Activated naive CD8-positive, alpha-beta T cell treated with anti-CD3 and anti-CD28 coated beads, Interleukin-2, amount 50 U/mL, for 24 hours (primary cell): ENCODE measurements around the gene TRIM39.

Experiments
- ATAC-seq: fragments of 150-1000 bp; cut with Tn5 transposase; one replicate; pipeline ENCODE4 v1.10.0; 2021
- DNase-seq: peaks from one replicate; pipeline ENCODE4 v3.0.0; 2021
- H3K27ac Mint-ChIP-seq: one replicate; pipeline ENCODE4 v1.8.0; 2021; ENCODE audit warnings: mild to moderate bottlenecking, mixed read lengths
- H3K27me3 Mint-ChIP-seq: one replicate; pipeline ENCODE4 v1.8.0; 2021; ENCODE audit warnings: mixed read lengths
- H3K36me3 Mint-ChIP-seq: one replicate; pipeline ENCODE4 v1.8.0; 2021; ENCODE audit warnings: low read depth, mixed read lengths
- H3K4me1 Mint-ChIP-seq: one replicate; pipeline ENCODE4 v1.8.0; 2021; ENCODE audit warnings: mixed read lengths
- H3K4me3 Mint-ChIP-seq: one replicate; pipeline ENCODE4 v1.8.0; 2021; ENCODE audit warnings: mild to moderate bottlenecking, moderate library complexity, mixed read lengths
- H3K9me3 Mint-ChIP-seq: one replicate; pipeline ENCODE4 v1.8.0; 2021; ENCODE audit warnings: mixed read lengths

Gene TRIM39

GRCh38 chr6:30321692-30322388, 4.9 kb upstream of the TRIM39 start:
- H3K27ac Mint-ChIP-seq = peak overlapping the region; percentile 59
- DNase-seq (no peak), ATAC-seq (no peak)
- peaks cover 52% of the 10 kb centered on the region for H3K36me3 Mint-ChIP-seq
- no peaks in the 10 kb centered on the region for H3K27me3 Mint-ChIP-seq
- H3K4me3 Mint-ChIP-seq = peak overlapping the region; percentile 29
- H3K4me1 Mint-ChIP-seq = peaks cover 76% of the 10 kb centered on the region
- no peaks in the 10 kb centered on the region for H3K9me3 Mint-ChIP-seq

GRCh38 chr6:30322527-30323501, 3.9 kb upstream of the TRIM39 start:
- H3K36me3 Mint-ChIP-seq = peaks cover 48% of the 10 kb centered on the region
- peak overlapping the region; percentile 59 for H3K27ac Mint-ChIP-seq
- DNase-seq = no peak
- peaks cover 79% of the 10 kb centered on the region for H3K4me1 Mint-ChIP-seq
- no peaks in the 10 kb centered on the region for H3K9me3 Mint-ChIP-seq
- no peaks in the 10 kb centered on the region for H3K27me3 Mint-ChIP-seq
- no peak for ATAC-seq
- H3K4me3 Mint-ChIP-seq = peak overlapping the region; percentile 48

GRCh38 chr6:30323806-30324205, 2.9 kb upstream of the TRIM39 start:
- H3K9me3 Mint-ChIP-seq = no peaks in the 10 kb centered on the region
- no peaks in the 10 kb centered on the region for H3K27me3 Mint-ChIP-seq
- H3K36me3 Mint-ChIP-seq = peaks cover 46% of the 10 kb centered on the region
- ATAC-seq (no peak), DNase-seq (no peak)
- peaks cover 78% of the 10 kb centered on the region for H3K4me1 Mint-ChIP-seq
- peak overlapping the region; percentile 48 for H3K4me3 Mint-ChIP-seq
- peak overlapping the region; percentile 74 for H3K27ac Mint-ChIP-seq

GRCh38 chr6:30325150-30325872, 1.4 kb upstream of the TRIM39 start:
- no peak for ATAC-seq
- Mint-ChIP-seq H3K4me1 (peaks cover 70% of the 10 kb centered on the region), H3K9me3 (no peaks in the 10 kb centered on the region), H3K36me3 (peaks cover 52% of the 10 kb centered on the region), H3K27me3 (no peaks in the 10 kb centered on the region), H3K4me3 (peak overlapping the region; percentile 97), H3K27ac (peak overlapping the region; percentile 97)
- peak; percentile 87 for DNase-seq

- H3K9me3 Mint-ChIP-seq = no peaks in the 10 kb centered on the region
- no peaks in the 10 kb centered on the region for H3K27me3 Mint-ChIP-seq
- H3K36me3 Mint-ChIP-seq = peaks cover 49% of the 10 kb centered on the region
- peak; percentile 80 for ATAC-seq
- peak; percentile 81 for DNase-seq
- peak overlapping the region; percentile 97 for H3K27ac Mint-ChIP-seq
- peaks cover 64% of the 10 kb centered on the region for H3K4me1 Mint-ChIP-seq
- H3K4me3 Mint-ChIP-seq = peak overlapping the region; percentile 97
Observed at GRCh38 chr6:30325873-30326525, 728 bp upstream of the TRIM39 start.

- H3K27ac Mint-ChIP-seq = peak overlapping the region; percentile 97
- ATAC-seq = no peak
- peaks cover 45% of the 10 kb centered on the region for H3K36me3 Mint-ChIP-seq
- H3K9me3 Mint-ChIP-seq = no peaks in the 10 kb centered on the region
- DNase-seq = no peak
- H3K4me1 Mint-ChIP-seq = peaks cover 52% of the 10 kb centered on the region
- H3K27me3 Mint-ChIP-seq = no peaks in the 10 kb centered on the region
- peak overlapping the region; percentile 97 for H3K4me3 Mint-ChIP-seq
Observed at GRCh38 chr6:30327232-30327746, 562 bp downstream of the TRIM39 start.

- Mint-ChIP-seq H3K27ac (peak overlapping the region; percentile 17), H3K4me1 (peaks cover 41% of the 10 kb centered on the region), H3K4me3 (no peak overlapping the region), H3K9me3 (no peaks in the 10 kb centered on the region), H3K36me3 (peaks cover 44% of the 10 kb centered on the region), H3K27me3 (no peaks in the 10 kb centered on the region)
- DNase-seq (no peak), ATAC-seq (no peak)
Observed at GRCh38 chr6:30328397-30328796, 1.7 kb downstream of the TRIM39 start.

GRCh38 chr6:30329331-30329730, 2.6 kb downstream of the TRIM39 start:
- Mint-ChIP-seq H3K27me3 (no peaks in the 10 kb centered on the region), H3K4me1 (peaks cover 32% of the 10 kb centered on the region), H3K9me3 (no peaks in the 10 kb centered on the region), H3K27ac (peak overlapping the region; percentile 17), H3K4me3 (no peak overlapping the region), H3K36me3 (peaks cover 47% of the 10 kb centered on the region)
- DNase-seq (no peak), ATAC-seq (no peak)

GRCh38 chr6:30331981-30332380, 5.3 kb downstream of the TRIM39 start:
- ATAC-seq (no peak), DNase-seq (no peak)
- peaks cover 60% of the 10 kb centered on the region for H3K36me3 Mint-ChIP-seq
- H3K27ac Mint-ChIP-seq = no peak overlapping the region
- H3K27me3 Mint-ChIP-seq = no peaks in the 10 kb centered on the region
- peaks cover 18% of the 10 kb centered on the region for H3K4me1 Mint-ChIP-seq
- H3K4me3 Mint-ChIP-seq = no peak overlapping the region
- no peaks in the 10 kb centered on the region for H3K9me3 Mint-ChIP-seq

GRCh38 chr6:30334075-30334783, 7.5 kb downstream of the TRIM39 start:
- peaks cover 63% of the 10 kb centered on the region for H3K36me3 Mint-ChIP-seq
- H3K4me1 Mint-ChIP-seq = no peaks in the 10 kb centered on the region
- no peaks in the 10 kb centered on the region for H3K9me3 Mint-ChIP-seq
- no peaks in the 10 kb centered on the region for H3K27me3 Mint-ChIP-seq
- H3K27ac Mint-ChIP-seq = peak overlapping the region; percentile 21
- H3K4me3 Mint-ChIP-seq = no peak overlapping the region
- ATAC-seq = no peak
- DNase-seq = no peak

GRCh38 chr6:30340589-30341054, 13.9 kb downstream of the TRIM39 start:
- Mint-ChIP-seq H3K27ac (no peak overlapping the region), H3K9me3 (no peaks in the 10 kb centered on the region), H3K36me3 (peaks cover 39% of the 10 kb centered on the region), H3K4me1 (peaks cover 25% of the 10 kb centered on the region), H3K4me3 (no peak overlapping the region), H3K27me3 (no peaks in the 10 kb centered on the region)
- DNase-seq = no peak
- no peak for ATAC-seq

- Mint-ChIP-seq H3K27me3 (no peaks in the 10 kb centered on the region), H3K4me1 (peaks cover 30% of the 10 kb centered on the region), H3K9me3 (no peaks in the 10 kb centered on the region), H3K4me3 (no peak overlapping the region), H3K36me3 (peaks cover 36% of the 10 kb centered on the region), H3K27ac (no peak overlapping the region)
- ATAC-seq (no peak), DNase-seq (no peak)
Observed at GRCh38 chr6:30341218-30341617, 14.5 kb downstream of the TRIM39 start.

GRCh38 chr6:30341728-30342127, 15.0 kb downstream of the TRIM39 start:
- H3K9me3 Mint-ChIP-seq = no peaks in the 10 kb centered on the region
- no peaks in the 10 kb centered on the region for H3K27me3 Mint-ChIP-seq
- no peak overlapping the region for H3K4me3 Mint-ChIP-seq
- ATAC-seq (no peak), DNase-seq (no peak)
- peaks cover 31% of the 10 kb centered on the region for H3K4me1 Mint-ChIP-seq
- H3K36me3 Mint-ChIP-seq = peaks cover 32% of the 10 kb centered on the region
- no peak overlapping the region for H3K27ac Mint-ChIP-seq
